Left ventricle myocardium inferior (tissue), 1 donor: Measurements from ENCODE around the gene COA5. TPM values are rescaled to one million over a fixed set of nuclear protein-coding genes. Genes with fewer than 3 reads are reported as not detected.

Source experiments
- DNase-seq: peaks from one replicate; pipeline ENCODE4 v3.0.0-alpha.2; 2020
- H3K27ac ChIP-seq: fragments of 200-600 bp; replicated peaks from 2 replicates; pipeline ENCODE4 v1.8.0; 2021
- H3K27me3 ChIP-seq: fragments of 200-600 bp; 2 replicates; pipeline ENCODE4 v1.8.0; 2021; ENCODE audit warnings: low read depth
- H3K36me3 ChIP-seq: fragments of 200-600 bp; 2 replicates; pipeline ENCODE4 v1.8.0; 2021
- H3K4me1 ChIP-seq: fragments of 200-600 bp; 2 replicates; pipeline ENCODE4 v1.8.0; 2021
- H3K4me3 ChIP-seq: fragments of 200-600 bp; 2 replicates; pipeline ENCODE4 v1.8.0; 2021; ENCODE audit warnings: mild to moderate bottlenecking, moderate library complexity
- H3K9me3 ChIP-seq: fragments of 200-600 bp; replicated peaks from 2 replicates; pipeline ENCODE4 v1.8.0; 2021
- CTCF ChIP-seq: fragments of 200-600 bp; IDR thresholded peaks from 2 replicates; pipeline ENCODE4 v1.8.0; 2021; ENCODE audit warnings: antibody characterized with exemption, mild to moderate bottlenecking, borderline replicate concordance
- intact Hi-C: fragments of 100-400 bp; cut with micrococcal nuclease; formaldehyde crosslinking; loops from one replicate; pipeline ENCODE4 v1.11.0; 2022
- total RNA-seq: library from RNA; stranded (reverse); fragmentation: NEBNext Ultra II Directional; extraction: Animal tissue kit (Norgen Biotek cat#: 25700); gene quantifications from one replicate; pipeline ENCODE4 v1.2.1, GENCODE V29; 2021
- donor health status: DM: no; HTN: yes; CAD: no; lungs with severe emphysema.

Gene COA5
- total RNA-seq, 1 donor from 2014 or later: 33.3 TPM

- Histone ChIP-seq H3K9me3 (no peaks in the 10 kb centered on the region), H3K4me3 (no peak overlapping the region), H3K36me3 (peaks cover 40% of the 10 kb centered on the region), H3K27me3 (no peaks in the 10 kb centered on the region), H3K4me1 (peaks cover 78% of the 10 kb centered on the region), H3K27ac (peak overlapping the region; percentile 79)
- TF ChIP-seq CTCF: no peak
- DNase-seq: no peak
- intact Hi-C loops: no loop called here
Measured at GRCh38 chr2:98561018-98561417, 47.3 kb downstream of the COA5 start.

- TF ChIP-seq CTCF: no peak
- Histone ChIP-seq H3K27me3 (no peaks in the 10 kb centered on the region), H3K9me3 (no peaks in the 10 kb centered on the region), H3K36me3 (peaks cover 40% of the 10 kb centered on the region), H3K27ac (peak overlapping the region; percentile 79), H3K4me1 (peaks cover 78% of the 10 kb centered on the region), H3K4me3 (no peak overlapping the region)
- intact Hi-C loops: no loop called here
- DNase-seq: peak; percentile 52
Measured at GRCh38 chr2:98560256-98560771, 48.0 kb downstream of the COA5 start.

- H3K27me3 ChIP-seq: no peaks in the 10 kb centered on the region
- H3K4me1 ChIP-seq: peaks cover 78% of the 10 kb centered on the region
- H3K36me3 ChIP-seq: peaks cover 41% of the 10 kb centered on the region
- peak overlapping the region; percentile 79 for H3K27ac ChIP-seq
- no peak overlapping the region for H3K4me3 ChIP-seq
- intact Hi-C loops: no loop called here
- H3K9me3 ChIP-seq: no peaks in the 10 kb centered on the region
- DNase-seq: no peak
- TF ChIP-seq CTCF: no peak
Measured at GRCh38 chr2:98559581-98559980, 48.7 kb downstream of the COA5 start.

- no peaks in the 10 kb centered on the region for H3K9me3 ChIP-seq
- DNase-seq: no peak
- peaks cover 78% of the 10 kb centered on the region for H3K4me1 ChIP-seq
- intact Hi-C loops: no loop called here
- no peak overlapping the region for H3K27ac ChIP-seq
- no peaks in the 10 kb centered on the region for H3K27me3 ChIP-seq
- H3K36me3 ChIP-seq: peaks cover 43% of the 10 kb centered on the region
- TF ChIP-seq CTCF: no peak
- H3K4me3 ChIP-seq: no peak overlapping the region
Measured at GRCh38 chr2:98558852-98559530, 49.3 kb downstream of the COA5 start.

- intact Hi-C loops: no loop called here
- H3K36me3 ChIP-seq: peaks cover 55% of the 10 kb centered on the region
- peaks cover 54% of the 10 kb centered on the region for H3K4me1 ChIP-seq
- DNase-seq: no peak
- TF ChIP-seq CTCF: no peak
- H3K27me3 ChIP-seq: no peaks in the 10 kb centered on the region
- H3K27ac ChIP-seq: peak overlapping the region; percentile 43
- H3K9me3 ChIP-seq: no peaks in the 10 kb centered on the region
- H3K4me3 ChIP-seq: no peak overlapping the region
Measured at GRCh38 chr2:98556344-98557033, 51.8 kb downstream of the COA5 start.
